HFF-Myc (cell line): ENCODE results near the gene PPP2R2D.

Source experiments
- DNase-seq: peaks from one replicate; pipeline ENCODE4 v3.0.0-alpha.2; 2011; ENCODE audit warnings: low read depth; ENCODE audit errors: extremely low read depth
- H3K4me3 ChIP-seq: replicated peaks from 2 replicates; pipeline ENCODE4 v1.5.1; 2011; ENCODE audit warnings: low read depth, mild to moderate bottlenecking, control low read depth, low read length
- CTCF ChIP-seq: IDR thresholded peaks from 2 replicates; pipeline ENCODE4 v1.5.1; 2012; ENCODE audit warnings: mild to moderate bottlenecking, low read depth, low read length, control low read depth; ENCODE audit errors: missing control alignments

PPP2R2D gene

GRCh38 chr10:131888186-131888604 lies 12.6 kb upstream of the PPP2R2D start:
- DNase-seq: no peak
- TF ChIP-seq CTCF: no peak
- H3K4me3 ChIP-seq: no peak overlapping the region

GRCh38 chr10:131889755-131890154 lies 11.1 kb upstream of the PPP2R2D start:
- no peak for DNase-seq
- TF ChIP-seq CTCF: no peak
- H3K4me3 ChIP-seq: no peak overlapping the region

- no peak for DNase-seq
- no peak overlapping the region for H3K4me3 ChIP-seq
- TF ChIP-seq CTCF: no peak
Measured at GRCh38 chr10:131890276-131891195, 10.3 kb upstream of the PPP2R2D start.

GRCh38 chr10:131891196-131891928 lies 9.4 kb upstream of the PPP2R2D start:
- no peak for DNase-seq
- no peak overlapping the region for H3K4me3 ChIP-seq
- TF ChIP-seq CTCF: no peak

- H3K4me3 ChIP-seq: no peak overlapping the region
- no peak for DNase-seq
- no peak for TF ChIP-seq CTCF
Measured at GRCh38 chr10:131891929-131892805, 8.6 kb upstream of the PPP2R2D start.
